ENCODE data around the gene GPC5. TPM values are rescaled to one million over a fixed set of nuclear protein-coding genes. Genes with fewer than 3 reads are reported as not detected.

Gene GPC5
- total and polyA plus RNA-seq, 2 of the 8 experiments (the other 6 are each of a cell fraction or from before 2014, with no cell fraction given), result 0.20 to 0.39 TPM

GRCh38 chr13:92735909-92736308 is 1337.5 kb downstream of the GPC5 start:
- Histone ChIP-seq H2BK5ac (ENCODE audit: low read depth, low read length) (no peak overlapping the region), H3K4me3 (ENCODE audit: extremely low read depth in 1 of 4, insufficient read depth in 2 of 4, low read depth in 3 of 4, low read length in 4 of 4) (no peak overlapping the region), H3K56ac (replicated peaks; ENCODE audit: insufficient read length, low read depth, low read length) (no peak overlapping the region), H3K4me1 (replicated peaks in 1 of 4; ENCODE audit: control insufficient read depth in 3 of 4, insufficient read depth in 4 of 4, low read length in 3 of 4) (no peaks in the 10 kb centered on the region), H4K5ac (ENCODE audit: insufficient read length, low read depth, low read length) (no peak overlapping the region), H3K4ac (replicated peaks; ENCODE audit: insufficient read length, low read depth, low read length) (no peak overlapping the region), H4K8ac (ENCODE audit: extremely low read depth, insufficient read depth, low read length) (no peak overlapping the region), H2AK5ac (ENCODE audit: low read depth, low read length) (no peak overlapping the region), H3K27ac (ENCODE audit: low read depth, low read length) (no peak overlapping the region), H2BK12ac (ENCODE audit: low read depth, low read length) (no peak overlapping the region), H2BK15ac (ENCODE audit: low read length) (no peak overlapping the region), H3K9ac (replicated peaks in 1 of 4; ENCODE audit: extremely low read depth in 1 of 4, low read depth in 3 of 4, low read length in 3 of 4) (no peak overlapping the region), H3K9me3 (ENCODE audit: insufficient read depth in 2 of 2, low read depth in 1 of 2, low read length in 1 of 2) (no peaks in the 10 kb centered on the region), H3K36me3 (ENCODE audit: control insufficient read depth in 2 of 4, insufficient read depth in 4 of 4, low read length in 3 of 4) (no peaks in the 10 kb centered on the region), H4K91ac (replicated peaks; ENCODE audit: insufficient read length, low read length) (no peak overlapping the region), H3K14ac (ENCODE audit: insufficient read length) (no peak overlapping the region), H2AFZ (ENCODE audit: low read length) (no peak overlapping the region), H3K79me1 (ENCODE audit: low read depth, low read length) (no peaks in the 10 kb centered on the region), H3K27me3 (replicated peaks in 1 of 4; ENCODE audit: control insufficient read depth in 3 of 4, extremely low read depth in 1 of 4, insufficient read depth in 3 of 4, low read length in 3 of 4) (no peaks in the 10 kb centered on the region), H3K23ac (ENCODE audit: insufficient read length) (no peak overlapping the region), H3K18ac (ENCODE audit: extremely low read depth, low read length) (no peak overlapping the region), H3K23me2 (ENCODE audit: low read depth, low read length) (no peaks in the 10 kb centered on the region), H3K79me2 (ENCODE audit: control insufficient read depth in 1 of 2, insufficient read depth in 2 of 2, low read length in 2 of 2) (no peaks in the 10 kb centered on the region), H4K20me1 (replicated peaks in 1 of 2; ENCODE audit: control insufficient read depth in 1 of 2, insufficient read depth in 2 of 2, low read length in 2 of 2) (no peaks in the 10 kb centered on the region), H2BK120ac (replicated peaks; ENCODE audit: low read depth, low read length) (no peak overlapping the region), H3K4me2 (ENCODE audit: insufficient read depth in 1 of 2, low read depth in 2 of 2, low read length in 2 of 2) (no peak overlapping the region), H2BK20ac (ENCODE audit: low read length) (no peak overlapping the region)
- ChIA-PET POLR2A (ENCODE audit: partially characterized antibody) (no interaction called here), CTCF (ENCODE audit: partially characterized antibody) (no interaction called here)
- FAIRE-seq, result no peak
- DNase-seq (ENCODE audit: low read depth in 1 of 2, low spot score in 2 of 2), result no peak
- WGBS, 2 experiments (ENCODE audit: extremely low coverage in 1 of 2, insufficient coverage in 1 of 2, insufficient read length in 1 of 2, insufficient replicate concordance in 2 of 2, low coverage in 1 of 2, low lambda C conversion rate in 2 of 2, missing lambda C conversion rate in 1 of 2), result 83 to 100% methylated on average over 1 of the region's 1 CpG
- TF ChIP-seq KDM1A (IDR thresholded peaks at IDR 0.05; ENCODE audit: borderline replicate concordance, low read length), result no peak
- TF ChIP-seq RXRA (IDR thresholded peaks at IDR 0.05; ENCODE audit: insufficient read depth, low read depth, low read length), result no peak
- no peak for TF ChIP-seq SIRT6 (IDR thresholded peaks at IDR 0.05; ENCODE audit: low read length)
- no peak for TF ChIP-seq CREB1 (IDR thresholded peaks at IDR 0.05)

Data from H1 (cell line).